ENCODE data around the gene SCRT2. TPM values are rescaled to one million over a fixed set of nuclear protein-coding genes. Genes with fewer than 3 reads are reported as not detected.
"Not testable (repeated sequence)": the region's sequence is repeated elsewhere in the genome, so short reads cannot be mapped to it uniquely, and the experiment has no call there.

The SCRT2 gene
- total and polyA plus RNA-seq, 2 of the 8 experiments (the other 6 are each of a cell fraction or from before 2014, with no cell fraction given) = 0.12 to 0.34 TPM

DNA sequence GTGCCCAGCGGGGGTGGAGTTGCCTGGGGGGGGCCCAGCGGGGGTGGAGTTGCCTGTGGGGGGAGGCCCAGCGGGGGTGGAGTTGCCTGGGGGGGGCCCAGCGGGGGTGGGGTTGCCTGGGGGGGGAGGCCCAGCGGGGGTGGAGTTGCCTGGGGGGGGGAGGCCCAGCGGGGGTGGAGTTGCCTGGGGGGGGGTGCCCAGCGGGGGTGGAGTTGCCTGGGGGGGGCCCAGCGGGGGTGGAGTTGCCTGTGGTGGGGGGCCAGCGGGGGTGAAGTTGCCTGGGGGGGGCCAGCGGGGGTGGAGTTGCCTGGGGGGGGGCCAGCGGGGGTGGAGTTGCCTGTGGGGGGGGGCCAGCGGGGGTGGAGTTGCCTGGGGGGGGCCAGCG lies 33.6 kb downstream of the SCRT2 start:
- H4K8ac ChIP-seq (ENCODE audit: extremely low read depth, insufficient read depth, low read length); H2AFZ ChIP-seq (ENCODE audit: low read length); H3K23ac ChIP-seq (ENCODE audit: insufficient read length); H3K4me3 ChIP-seq (ENCODE audit: extremely low read depth in 1 of 4, insufficient read depth in 2 of 4, low read depth in 3 of 4, low read length in 4 of 4); H3K9me3 ChIP-seq (ENCODE audit: insufficient read depth in 2 of 2, low read depth in 1 of 2, low read length in 1 of 2); H3K18ac ChIP-seq (ENCODE audit: extremely low read depth, low read length); H2BK5ac ChIP-seq (ENCODE audit: low read depth, low read length); H4K5ac ChIP-seq (ENCODE audit: insufficient read length, low read depth, low read length); H3K79me2 ChIP-seq (ENCODE audit: control insufficient read depth in 1 of 2, insufficient read depth in 2 of 2, low read length in 2 of 2); H4K20me1 ChIP-seq (replicated peaks in 1 of 2; ENCODE audit: control insufficient read depth in 1 of 2, insufficient read depth in 2 of 2, low read length in 2 of 2); H3K27ac ChIP-seq (ENCODE audit: low read depth, low read length); H3K4me2 ChIP-seq (ENCODE audit: insufficient read depth in 1 of 2, low read depth in 2 of 2, low read length in 2 of 2); H3K4ac ChIP-seq (replicated peaks; ENCODE audit: insufficient read length, low read depth, low read length); H3K56ac ChIP-seq (replicated peaks; ENCODE audit: insufficient read length, low read depth, low read length); H2AK5ac ChIP-seq (ENCODE audit: low read depth, low read length); FAIRE-seq; POLR2A ChIA-PET (ENCODE audit: partially characterized antibody); H3K23me2 ChIP-seq (ENCODE audit: low read depth, low read length); H3K36me3 ChIP-seq (ENCODE audit: control insufficient read depth in 2 of 4, insufficient read depth in 4 of 4, low read length in 3 of 4); H3K14ac ChIP-seq (ENCODE audit: insufficient read length); H3K79me1 ChIP-seq (ENCODE audit: low read depth, low read length); H3K27me3 ChIP-seq (replicated peaks in 1 of 4; ENCODE audit: control insufficient read depth in 3 of 4, extremely low read depth in 1 of 4, insufficient read depth in 3 of 4, low read length in 3 of 4); H2BK120ac ChIP-seq (replicated peaks; ENCODE audit: low read depth, low read length); H2BK20ac ChIP-seq (ENCODE audit: low read length); H2BK15ac ChIP-seq (ENCODE audit: low read length); DNase-seq (ENCODE audit: low read depth in 1 of 2, low spot score in 2 of 2); H2BK12ac ChIP-seq (ENCODE audit: low read depth, low read length); H4K91ac ChIP-seq (replicated peaks; ENCODE audit: insufficient read length, low read length); H3K9ac ChIP-seq (replicated peaks in 1 of 4; ENCODE audit: extremely low read depth in 1 of 4, low read depth in 3 of 4, low read length in 3 of 4); H3K4me1 ChIP-seq (replicated peaks in 1 of 4; ENCODE audit: control insufficient read depth in 3 of 4, insufficient read depth in 4 of 4, low read length in 3 of 4): not testable (repeated sequence)
- no CpG with 5 or more reads among the region's 13 CpGs for WGBS, 2 experiments (ENCODE audit: extremely low coverage in 1 of 2, insufficient coverage in 1 of 2, insufficient read length in 1 of 2, insufficient replicate concordance in 2 of 2, low coverage in 1 of 2, low lambda C conversion rate in 2 of 2, missing lambda C conversion rate in 1 of 2)
- CTCF ChIA-PET (ENCODE audit: partially characterized antibody) = interaction anchor here (0.6 to 11.0 kb wide), 13 partner anchors 16 to 98 kb away, joined by 3 to 157 read pairs (median 5); partner anchors contain the start of gene CSNK2A1
